ENCODE results near the gene EHBP1. TPM values are rescaled to one million over a fixed set of nuclear protein-coding genes. Genes with fewer than 3 reads are reported as not detected.

Gene EHBP1
- total RNA-seq, 1 donor from 2014 or later: 63.4 TPM

- no peaks in the 10 kb centered on the region for H3K4me1 Mint-ChIP-seq (ENCODE audit: low read depth, unreplicated experiment)
- peaks cover 19% of the 10 kb centered on the region for H3K36me3 Mint-ChIP-seq (ENCODE audit: unreplicated experiment)
- TF ChIP-seq, protein P1, sequence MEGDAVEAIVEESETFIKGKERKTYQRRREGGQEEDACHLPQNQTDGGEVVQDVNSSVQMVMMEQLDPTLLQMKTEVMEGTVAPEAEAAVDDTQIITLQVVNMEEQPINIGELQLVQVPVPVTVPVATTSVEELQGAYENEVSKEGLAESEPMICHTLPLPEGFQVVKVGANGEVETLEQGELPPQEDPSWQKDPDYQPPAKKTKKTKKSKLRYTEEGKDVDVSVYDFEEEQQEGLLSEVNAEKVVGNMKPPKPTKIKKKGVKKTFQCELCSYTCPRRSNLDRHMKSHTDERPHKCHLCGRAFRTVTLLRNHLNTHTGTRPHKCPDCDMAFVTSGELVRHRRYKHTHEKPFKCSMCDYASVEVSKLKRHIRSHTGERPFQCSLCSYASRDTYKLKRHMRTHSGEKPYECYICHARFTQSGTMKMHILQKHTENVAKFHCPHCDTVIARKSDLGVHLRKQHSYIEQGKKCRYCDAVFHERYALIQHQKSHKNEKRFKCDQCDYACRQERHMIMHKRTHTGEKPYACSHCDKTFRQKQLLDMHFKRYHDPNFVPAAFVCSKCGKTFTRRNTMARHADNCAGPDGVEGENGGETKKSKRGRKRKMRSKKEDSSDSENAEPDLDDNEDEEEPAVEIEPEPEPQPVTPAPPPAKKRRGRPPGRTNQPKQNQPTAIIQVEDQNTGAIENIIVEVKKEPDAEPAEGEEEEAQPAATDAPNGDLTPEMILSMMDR (IDR thresholded peaks at IDR 0.05; ENCODE audit: partially characterized antibody, unreplicated experiment): no peak
- peaks cover 3% of the 10 kb centered on the region for H3K9me3 Mint-ChIP-seq (ENCODE audit: unreplicated experiment)
- peaks cover 4% of the 10 kb centered on the region for H3K27me3 Mint-ChIP-seq (ENCODE audit: unreplicated experiment)
- no peak overlapping the region for H3K4me3 Mint-ChIP-seq (ENCODE audit: unreplicated experiment)
- no peak for DNase-seq
- no peak overlapping the region for H3K27ac Mint-ChIP-seq (ENCODE audit: unreplicated experiment)
Observed at GRCh38 chr2:62919041-62919440, 213.5 kb downstream of the EHBP1 start.

- Mint-ChIP-seq H3K36me3 (ENCODE audit: unreplicated experiment) (peaks cover 29% of the 10 kb centered on the region), H3K9me3 (ENCODE audit: unreplicated experiment) (peaks cover 5% of the 10 kb centered on the region)
Observed at GRCh38 chr2:62920070-62920469, 214.6 kb downstream of the EHBP1 start.

DNA sequence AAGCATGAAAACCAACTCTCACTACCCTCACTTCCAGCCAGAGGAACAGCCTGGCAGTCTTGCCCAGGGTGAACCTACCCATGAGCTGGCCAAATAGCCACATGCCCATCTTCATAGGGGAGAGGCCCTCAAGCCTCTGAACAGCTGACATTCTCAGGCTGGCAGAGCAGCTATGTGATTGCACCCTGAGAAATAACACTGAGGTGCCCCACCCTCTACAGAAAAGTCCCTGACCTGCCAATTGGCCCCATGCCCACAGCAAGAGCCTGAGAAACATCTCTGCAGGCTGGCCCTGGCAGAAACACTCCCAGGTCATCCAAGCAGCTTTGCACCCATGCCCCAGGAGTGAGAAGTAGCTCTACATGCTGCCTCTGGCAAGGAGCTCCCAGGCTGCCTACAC lies 217.7 kb downstream of the EHBP1 start:
- Mint-ChIP-seq H3K4me1 (ENCODE audit: low read depth, unreplicated experiment) (no peaks in the 10 kb centered on the region), H3K4me3 (ENCODE audit: unreplicated experiment) (no peak overlapping the region), H3K36me3 (ENCODE audit: unreplicated experiment) (peaks cover 31% of the 10 kb centered on the region), H3K27ac (ENCODE audit: unreplicated experiment) (no peak overlapping the region), H3K9me3 (ENCODE audit: unreplicated experiment) (peaks cover 8% of the 10 kb centered on the region), H3K27me3 (ENCODE audit: unreplicated experiment) (peaks cover 4% of the 10 kb centered on the region)
- TF ChIP-seq, protein P1 (IDR thresholded peaks at IDR 0.05; ENCODE audit: partially characterized antibody, unreplicated experiment): no peak
- DNase-seq: no peak

More at GRCh38 chr2:62920070-62920469, 214.6 kb downstream of the EHBP1 start:
- H3K4me1 Mint-ChIP-seq (ENCODE audit: low read depth, unreplicated experiment): no peaks in the 10 kb centered on the region
- H3K27me3 Mint-ChIP-seq (ENCODE audit: unreplicated experiment): peaks cover 4% of the 10 kb centered on the region
- H3K27ac Mint-ChIP-seq (ENCODE audit: unreplicated experiment): no peak overlapping the region
- no peak for DNase-seq
- TF ChIP-seq, protein P1 (IDR thresholded peaks at IDR 0.05; ENCODE audit: partially characterized antibody, unreplicated experiment): no peak
- H3K4me3 Mint-ChIP-seq (ENCODE audit: unreplicated experiment): no peak overlapping the region

DNA sequence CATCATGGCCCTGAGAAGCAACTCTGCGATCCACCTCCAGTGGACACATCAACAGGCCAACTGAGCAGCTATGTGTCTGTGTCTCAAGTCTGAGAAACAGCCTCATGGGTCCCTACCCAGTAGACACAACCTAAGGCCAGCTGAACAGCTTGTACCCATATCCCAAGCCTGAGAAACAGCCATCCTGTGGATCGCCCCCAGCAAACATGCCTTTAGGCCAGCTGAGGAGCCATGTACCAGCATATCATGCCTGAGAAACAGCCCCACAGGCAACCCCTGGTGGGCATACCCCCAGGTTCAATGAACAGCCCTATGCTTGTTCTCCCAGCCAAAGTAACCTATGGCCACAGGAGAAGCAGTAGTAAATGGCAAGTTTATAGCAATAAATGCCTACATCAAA lies 218.4 kb downstream of the EHBP1 start:
- no peak for DNase-seq
- H3K4me1 Mint-ChIP-seq (ENCODE audit: low read depth, unreplicated experiment): no peaks in the 10 kb centered on the region
- H3K27me3 Mint-ChIP-seq (ENCODE audit: unreplicated experiment): peaks cover 4% of the 10 kb centered on the region
- TF ChIP-seq, protein P1 (IDR thresholded peaks at IDR 0.05; ENCODE audit: partially characterized antibody, unreplicated experiment): no peak
- H3K9me3 Mint-ChIP-seq (ENCODE audit: unreplicated experiment): peaks cover 8% of the 10 kb centered on the region
- no peak overlapping the region for H3K4me3 Mint-ChIP-seq (ENCODE audit: unreplicated experiment)
- H3K36me3 Mint-ChIP-seq (ENCODE audit: unreplicated experiment): peaks cover 31% of the 10 kb centered on the region
- H3K27ac Mint-ChIP-seq (ENCODE audit: unreplicated experiment): no peak overlapping the region

DNA sequence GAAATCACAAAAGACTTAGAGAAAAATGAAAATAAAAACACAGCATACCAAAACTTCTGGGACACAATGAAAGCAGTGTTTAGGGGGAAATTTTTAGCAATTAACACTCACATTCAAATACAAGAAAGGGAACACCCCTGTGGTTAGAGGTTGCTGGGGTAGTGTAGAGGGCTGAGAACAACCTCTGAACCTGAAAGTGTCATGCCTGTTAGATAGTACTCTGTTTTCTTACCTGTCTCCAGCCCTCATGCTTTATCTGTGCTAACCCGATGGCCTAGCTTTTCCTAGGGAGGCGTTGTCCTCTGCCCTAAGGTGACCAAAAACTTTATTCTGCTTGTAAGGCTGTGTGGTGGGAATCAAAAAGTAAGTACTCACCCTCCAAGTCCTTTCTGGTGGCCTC lies 222.5 kb downstream of the EHBP1 start:
- H3K4me1 Mint-ChIP-seq (ENCODE audit: low read depth, unreplicated experiment): no peaks in the 10 kb centered on the region
- TF ChIP-seq, protein P1 (IDR thresholded peaks at IDR 0.05; ENCODE audit: partially characterized antibody, unreplicated experiment): no peak
- no peaks in the 10 kb centered on the region for H3K27me3 Mint-ChIP-seq (ENCODE audit: unreplicated experiment)
- H3K4me3 Mint-ChIP-seq (ENCODE audit: unreplicated experiment): no peak overlapping the region
- peaks cover 19% of the 10 kb centered on the region for H3K36me3 Mint-ChIP-seq (ENCODE audit: unreplicated experiment)
- peaks cover 6% of the 10 kb centered on the region for H3K9me3 Mint-ChIP-seq (ENCODE audit: unreplicated experiment)
- no peak overlapping the region for H3K27ac Mint-ChIP-seq (ENCODE audit: unreplicated experiment)
- DNase-seq: no peak

Measured in glutamatergic neuron (in vitro differentiated cells).